Suppressor macrophage (primary cell): ENCODE data around the gene CTNNA3.

Experiments used
- DNase-seq, 4 experiments: peaks; one replicate each; pipeline ENCODE4 v3.0.0-alpha.2; 2020 to 2022

Gene CTNNA3

DNA sequence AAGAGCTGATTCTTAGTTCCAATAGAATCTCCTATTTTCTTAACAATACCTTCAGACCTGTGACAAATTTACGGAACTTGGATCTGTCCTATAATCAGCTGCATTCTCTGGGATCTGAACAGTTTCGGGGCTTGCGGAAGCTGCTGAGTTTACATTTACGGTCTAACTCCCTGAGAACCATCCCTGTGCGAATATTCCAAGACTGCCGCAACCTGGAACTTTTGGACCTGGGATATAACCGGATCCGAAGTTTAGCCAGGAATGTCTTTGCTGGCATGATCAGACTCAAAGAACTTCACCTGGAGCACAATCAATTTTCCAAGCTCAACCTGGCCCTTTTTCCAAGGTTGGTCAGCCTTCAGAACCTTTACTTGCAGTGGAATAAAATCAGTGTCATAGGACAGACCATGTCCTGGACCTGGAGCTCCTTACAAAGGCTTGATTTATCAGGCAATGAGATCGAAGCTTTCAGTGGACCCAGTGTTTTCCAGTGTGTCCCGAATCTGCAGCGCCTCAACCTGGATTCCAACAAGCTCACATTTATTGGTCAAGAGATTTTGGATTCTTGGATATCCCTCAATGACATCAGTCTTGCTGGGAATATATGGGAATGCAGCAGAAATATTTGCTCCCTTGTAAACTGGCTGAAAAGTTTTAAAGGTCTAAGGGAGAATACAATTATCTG is 768.6 kb downstream of the CTNNA3 start:
- no peak for DNase-seq

DNA sequence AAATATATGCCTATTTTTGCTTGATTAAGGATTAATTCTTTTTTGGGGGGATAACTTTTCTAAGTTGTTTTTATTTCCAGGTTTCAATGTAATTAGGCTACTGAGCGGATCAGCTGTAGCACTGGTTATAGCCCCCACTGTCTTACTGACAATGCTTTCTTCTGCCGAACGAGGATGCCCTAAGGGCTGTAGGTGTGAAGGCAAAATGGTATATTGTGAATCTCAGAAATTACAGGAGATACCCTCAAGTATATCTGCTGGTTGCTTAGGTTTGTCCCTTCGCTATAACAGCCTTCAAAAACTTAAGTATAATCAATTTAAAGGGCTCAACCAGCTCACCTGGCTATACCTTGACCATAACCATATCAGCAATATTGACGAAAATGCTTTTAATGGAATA is 769.2 kb downstream of the CTNNA3 start:
- DNase-seq: no peak

DNA sequence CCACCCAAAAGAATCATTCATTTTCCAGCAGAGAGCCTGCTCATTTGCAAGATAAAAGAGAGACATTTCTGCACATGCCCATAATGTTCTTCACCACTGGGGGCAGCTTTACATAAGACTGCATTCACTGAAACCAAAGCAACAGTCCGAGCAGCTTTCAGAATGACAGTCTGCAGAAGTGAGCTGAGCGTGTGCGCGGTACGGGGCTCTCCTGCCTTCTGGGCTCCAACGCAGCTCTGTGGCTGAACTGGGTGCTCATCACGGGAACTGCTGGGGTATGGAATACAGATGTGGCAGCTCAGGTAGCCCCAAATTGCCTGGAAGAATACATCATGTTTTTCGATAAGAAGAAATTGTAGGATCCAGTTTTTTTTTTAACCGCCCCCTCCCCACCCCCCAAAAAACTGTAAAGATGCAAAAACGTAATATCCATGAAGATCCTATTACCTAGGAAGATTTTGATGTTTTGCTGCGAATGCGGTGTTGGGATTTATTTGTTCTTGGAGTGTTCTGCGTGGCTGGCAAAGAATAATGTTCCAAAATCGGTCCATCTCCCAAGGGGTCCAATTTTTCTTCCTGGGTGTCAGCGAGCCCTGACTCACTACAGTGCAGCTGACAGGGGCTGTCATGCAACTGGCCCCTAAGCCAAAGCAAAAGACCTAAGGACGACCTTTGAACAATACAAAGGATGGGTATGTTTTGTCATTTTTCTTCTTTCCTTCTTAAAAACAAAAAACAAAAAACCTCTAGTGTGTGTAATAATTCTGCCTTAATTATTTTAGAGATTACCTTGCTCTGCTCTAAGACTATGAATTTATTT is 769.9 kb downstream of the CTNNA3 start, which contains the start of gene LRRTM3:
Gene LRRTM3, plus strand, starts transcription at position 141 of the 820 bp plus-strand sequence.
- peak; percentile 22 to 54 (median 50) for DNase-seq

DNA sequence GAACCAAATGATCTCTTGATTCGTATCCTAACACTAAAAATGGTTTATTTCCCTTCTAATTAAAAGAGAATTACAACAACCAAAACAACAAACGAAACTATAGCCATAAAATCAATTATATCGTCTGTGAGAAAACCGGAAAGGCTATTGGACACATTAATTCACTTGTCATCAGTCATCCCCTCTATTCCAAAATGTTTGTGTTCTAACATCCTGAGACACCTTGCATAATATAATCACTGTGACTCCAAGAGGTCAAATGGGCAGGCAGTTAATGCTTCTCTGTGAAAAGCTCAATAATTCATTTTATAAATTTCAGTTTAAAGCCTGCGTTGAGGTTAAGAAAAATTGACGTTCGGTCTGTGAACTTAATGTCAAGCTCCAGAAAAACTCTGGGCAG is 770.6 kb downstream of the CTNNA3 start:
- DNase-seq: no peak

DNA sequence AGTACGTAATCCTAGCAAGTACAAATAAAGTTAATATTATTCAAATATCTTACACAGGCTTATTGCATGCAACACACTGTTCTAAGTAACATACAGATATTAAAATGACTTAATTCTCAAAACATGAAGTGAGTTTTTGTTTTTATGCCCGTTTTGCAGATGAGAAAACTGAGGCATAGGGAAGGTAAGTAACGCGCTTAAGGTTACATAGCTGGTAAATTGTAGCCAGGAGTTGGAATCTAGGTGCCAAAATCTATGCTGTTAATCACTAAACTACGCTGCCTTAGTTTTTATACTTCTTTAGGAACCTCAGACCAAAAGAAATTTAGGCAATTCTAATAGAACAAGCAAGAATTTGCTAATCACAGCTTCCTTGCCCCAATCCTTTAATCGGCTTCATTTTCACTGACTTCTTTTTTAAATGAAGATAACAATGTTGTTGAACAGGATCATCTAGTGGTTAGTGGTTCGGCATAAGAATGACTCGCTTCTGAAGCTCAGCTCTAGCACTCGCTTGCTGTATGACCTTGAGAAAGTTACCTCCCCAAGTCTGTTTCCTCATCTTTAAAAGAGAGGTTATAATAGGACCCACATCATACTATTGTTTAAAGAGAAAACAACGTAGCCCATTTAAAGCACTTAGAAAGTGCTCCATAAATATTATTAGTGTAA is 771.2 kb downstream of the CTNNA3 start:
- DNase-seq: no peak

DNA sequence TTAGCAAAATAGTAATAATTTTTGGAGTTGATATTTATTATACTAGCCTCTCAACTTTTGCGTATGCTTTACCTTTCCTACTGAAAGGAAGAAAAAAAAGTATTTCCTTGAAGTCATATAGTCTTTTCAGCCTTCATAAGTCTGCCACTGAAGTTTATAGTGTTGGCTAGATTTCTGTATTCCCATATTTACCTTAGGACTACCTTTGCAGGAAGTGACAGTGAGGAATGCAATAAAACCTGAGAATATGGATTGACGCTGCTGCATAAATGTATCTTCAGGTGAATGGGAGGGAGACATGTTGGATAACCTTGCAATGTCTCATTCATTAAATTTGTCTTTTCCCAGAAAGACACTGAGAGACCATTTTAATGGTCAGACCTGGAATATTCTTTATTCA is 776.7 kb downstream of the CTNNA3 start:
- no peak for DNase-seq

DNA sequence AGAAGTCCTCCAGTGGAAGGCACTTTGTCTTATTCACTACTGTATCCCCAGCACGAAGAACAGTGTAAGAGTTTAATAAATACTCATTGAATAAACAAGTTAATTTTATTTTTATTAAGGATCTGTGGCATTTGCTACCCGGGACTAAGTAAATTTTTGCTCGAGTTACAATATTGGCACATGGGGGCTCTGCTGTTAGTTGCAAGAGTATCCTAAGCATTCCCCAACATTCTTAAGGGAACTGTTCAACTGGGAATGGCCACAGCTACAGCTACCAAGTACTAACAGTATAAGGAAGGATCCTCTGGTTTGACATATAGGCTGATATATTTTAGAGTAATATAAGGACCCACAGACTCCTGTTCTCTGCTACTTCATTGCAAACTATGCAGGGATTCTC is 778.9 kb downstream of the CTNNA3 start:
- DNase-seq: no peak

DNA sequence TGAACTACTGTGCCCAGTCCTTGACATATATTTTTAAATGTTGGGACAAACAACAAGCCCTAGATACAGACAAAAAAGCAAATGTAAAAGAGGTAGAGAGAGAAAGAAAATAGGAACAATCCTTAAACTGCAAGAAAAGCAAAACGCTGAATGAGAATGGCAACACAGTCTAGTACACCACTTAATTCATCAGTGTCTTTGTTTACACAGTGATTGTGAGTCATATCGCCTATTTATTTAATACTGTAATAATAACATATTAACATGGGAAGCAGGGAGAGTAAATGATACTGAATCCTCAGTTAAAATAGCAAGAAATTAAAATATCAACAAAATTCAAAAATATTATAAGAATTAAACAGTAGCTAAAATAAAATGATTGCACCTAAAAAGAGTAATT is 780.0 kb downstream of the CTNNA3 start:
- DNase-seq: no peak

DNA sequence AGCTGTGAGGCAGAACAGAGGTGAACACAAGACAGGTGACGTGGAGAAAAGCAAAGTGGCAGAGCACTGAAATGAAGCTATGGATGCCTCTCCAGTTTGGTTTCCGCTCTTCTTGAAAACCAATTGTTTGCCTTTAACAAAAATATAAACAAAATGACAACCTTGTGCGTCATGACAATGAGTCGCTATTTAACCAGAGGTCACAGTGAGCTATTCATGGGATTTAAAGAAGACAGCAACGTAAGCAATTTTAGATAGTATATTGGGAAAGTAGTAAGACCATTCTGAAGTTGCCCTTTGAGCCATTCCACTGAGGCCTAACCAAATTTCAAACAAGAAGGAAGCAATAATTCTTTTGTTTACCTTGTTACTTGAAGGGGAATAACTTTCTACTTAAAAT is 785.3 kb downstream of the CTNNA3 start:
- no peak for DNase-seq

DNA sequence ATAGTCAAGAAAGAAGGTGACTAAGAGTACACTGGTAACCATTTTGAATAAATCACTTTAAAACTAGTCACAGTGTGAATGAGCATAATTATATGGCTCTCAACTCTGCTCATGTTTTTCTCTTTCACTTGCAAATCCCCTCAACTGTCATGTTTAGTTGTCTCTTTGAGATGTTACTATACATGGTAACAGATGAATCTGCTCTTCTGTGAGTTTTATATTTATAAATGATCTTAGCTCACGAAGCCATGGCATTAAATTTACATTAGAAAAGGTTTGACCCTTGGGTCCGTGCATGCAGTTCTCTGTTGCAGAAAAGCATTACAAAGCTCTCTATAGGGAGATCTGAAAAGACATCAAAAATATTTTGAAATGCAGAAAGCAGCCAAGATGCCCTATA is 803.1 kb downstream of the CTNNA3 start:
- no peak for DNase-seq

DNA sequence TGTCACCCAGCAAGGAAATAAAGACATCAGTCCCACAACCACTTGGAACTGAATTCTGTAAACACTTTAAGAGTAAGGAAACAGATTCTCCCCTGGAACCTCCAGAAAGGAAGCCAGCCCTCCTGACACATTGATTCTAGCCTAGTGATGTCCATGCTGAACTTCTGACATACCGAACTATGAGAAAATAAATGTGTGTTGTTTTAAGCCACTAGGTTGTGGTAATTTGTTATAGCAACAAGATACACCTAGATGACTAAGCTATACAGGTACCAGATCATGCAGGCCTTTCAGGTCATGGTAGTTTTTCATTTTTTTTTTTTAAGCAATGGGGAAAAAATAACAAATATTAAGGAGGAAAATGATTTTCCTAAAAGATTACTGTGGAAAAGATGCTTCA is 807.8 kb downstream of the CTNNA3 start:
- DNase-seq: no peak

DNA sequence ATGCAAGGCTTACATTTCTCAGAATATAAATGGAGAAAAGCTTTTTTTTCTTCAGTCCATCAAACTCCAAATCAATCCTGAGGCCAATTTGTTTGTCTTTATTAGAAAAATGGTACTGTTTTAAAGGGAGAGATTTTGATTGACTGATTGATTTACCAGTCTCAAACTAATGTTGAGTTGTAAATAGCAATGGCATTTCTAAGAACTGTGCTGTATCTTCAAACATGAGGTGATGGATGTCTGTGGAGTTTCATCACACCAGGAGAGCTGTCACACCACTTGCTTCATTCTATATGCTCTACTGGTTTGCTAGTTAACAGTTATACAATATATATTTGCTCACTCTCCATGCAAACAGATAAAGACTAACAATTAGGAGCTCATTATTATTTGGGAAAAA is 809.1 kb downstream of the CTNNA3 start:
- DNase-seq: no peak

DNA sequence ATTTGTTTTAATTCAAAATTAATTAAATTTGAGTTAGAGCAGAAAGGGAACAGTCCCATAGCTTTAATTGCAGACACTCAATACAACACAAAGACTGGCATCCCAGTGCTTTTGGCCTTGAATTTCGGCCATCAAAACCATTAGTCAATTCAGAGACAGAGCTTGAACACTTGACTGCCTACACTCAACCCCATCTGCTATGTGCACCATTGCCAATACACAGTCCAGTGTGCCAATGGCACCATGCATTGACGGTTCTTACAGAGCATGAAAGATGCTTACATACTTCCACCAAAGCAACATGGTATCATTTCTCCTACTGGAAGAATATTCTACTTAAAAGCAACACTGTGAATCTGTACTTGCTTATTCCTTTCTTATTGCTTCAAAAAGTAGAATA is 813.7 kb downstream of the CTNNA3 start:
- DNase-seq: no peak

DNA sequence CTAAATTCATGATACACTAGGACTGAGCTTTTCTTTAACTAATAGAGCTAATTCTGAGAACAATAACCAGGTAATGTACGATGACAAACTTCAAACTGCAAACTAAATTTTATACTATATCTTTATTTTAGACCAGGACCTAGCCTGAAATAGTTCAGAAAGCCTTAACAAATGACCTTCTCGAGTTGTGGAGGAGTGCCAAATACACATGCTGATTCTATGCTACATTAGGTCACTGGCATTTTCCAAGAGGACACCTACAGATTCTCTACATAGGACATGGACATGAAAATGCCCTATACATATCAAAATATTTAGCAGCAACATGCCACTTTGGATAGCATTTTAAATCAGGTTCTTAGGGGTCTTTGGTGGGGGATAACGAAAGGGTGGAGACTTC is 814.2 kb downstream of the CTNNA3 start:
- no peak for DNase-seq

DNA sequence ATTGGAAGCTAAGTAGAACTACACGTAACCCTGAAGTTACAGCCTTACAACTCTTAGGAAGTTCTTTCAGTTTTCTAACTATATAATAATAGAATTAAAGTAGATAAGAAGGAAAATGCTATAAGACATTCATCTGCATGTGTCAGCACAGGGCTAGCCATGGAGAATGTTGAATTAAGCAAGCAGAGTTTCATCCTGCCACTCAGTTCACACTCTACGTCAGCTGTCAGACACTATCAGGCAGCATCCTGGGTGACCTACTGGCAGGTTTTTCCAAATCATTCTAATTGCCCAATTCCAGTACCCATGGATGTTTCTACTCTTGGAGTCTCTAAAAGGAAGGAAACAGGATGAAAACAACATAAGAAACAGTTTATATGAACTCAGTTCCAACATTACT is 815.2 kb downstream of the CTNNA3 start:
- DNase-seq: no peak

DNA sequence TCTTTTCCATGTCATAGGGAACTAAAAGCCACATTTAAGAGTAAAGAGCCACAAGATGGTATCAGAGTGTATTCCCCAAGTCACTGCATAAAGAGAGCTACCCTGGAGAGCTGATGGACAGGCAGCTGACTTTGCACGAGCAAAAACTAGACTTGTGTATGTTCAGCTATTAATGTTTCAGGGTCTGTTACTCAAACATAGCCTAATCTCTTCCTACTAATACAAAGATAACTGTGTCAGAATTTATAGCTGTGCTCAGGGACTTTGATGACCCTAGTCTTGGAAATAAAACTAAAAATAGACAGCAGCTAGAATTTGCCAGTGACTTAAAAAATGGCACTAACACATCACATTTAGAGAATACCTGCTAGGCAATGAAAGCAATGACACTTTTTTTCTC is 815.7 kb downstream of the CTNNA3 start:
- DNase-seq: no peak

DNA sequence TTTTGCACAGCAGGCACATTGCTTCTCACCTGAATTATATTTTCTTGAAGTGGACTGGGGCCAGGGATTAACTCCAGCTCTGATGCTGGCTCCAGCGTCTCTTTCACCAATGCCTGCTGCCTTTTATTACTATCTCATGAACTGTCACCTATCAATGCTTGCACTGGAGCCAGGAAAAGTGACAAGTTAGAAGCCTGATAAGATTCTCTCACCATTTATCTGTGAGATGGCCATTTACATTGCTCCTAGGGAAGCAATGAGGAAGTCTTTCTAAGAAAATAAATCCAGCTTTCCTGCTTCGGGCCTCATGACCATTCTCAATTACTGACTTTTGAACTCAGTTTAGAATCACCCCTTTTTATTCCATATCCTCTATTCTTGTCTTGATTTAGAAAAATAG is 818.6 kb downstream of the CTNNA3 start:
- no peak for DNase-seq

DNA sequence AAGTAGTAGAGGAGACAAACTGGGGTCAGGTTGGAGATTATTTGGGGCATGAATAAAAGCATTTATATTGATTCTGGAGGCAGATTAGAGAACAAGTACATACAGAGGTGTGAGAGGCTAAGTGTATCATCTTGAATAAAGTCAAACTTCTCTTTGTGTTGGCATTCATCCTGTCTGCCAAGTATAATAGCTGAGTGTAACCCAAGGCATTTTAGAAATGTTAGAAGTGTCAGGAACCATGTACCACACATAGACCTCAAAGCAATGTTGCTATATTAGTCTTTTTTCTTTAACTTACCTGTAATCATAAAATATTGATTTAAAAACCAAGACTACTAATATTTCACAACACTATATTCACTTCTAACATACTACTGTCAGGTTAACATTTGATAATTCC is 826.4 kb downstream of the CTNNA3 start:
- DNase-seq: no peak

DNA sequence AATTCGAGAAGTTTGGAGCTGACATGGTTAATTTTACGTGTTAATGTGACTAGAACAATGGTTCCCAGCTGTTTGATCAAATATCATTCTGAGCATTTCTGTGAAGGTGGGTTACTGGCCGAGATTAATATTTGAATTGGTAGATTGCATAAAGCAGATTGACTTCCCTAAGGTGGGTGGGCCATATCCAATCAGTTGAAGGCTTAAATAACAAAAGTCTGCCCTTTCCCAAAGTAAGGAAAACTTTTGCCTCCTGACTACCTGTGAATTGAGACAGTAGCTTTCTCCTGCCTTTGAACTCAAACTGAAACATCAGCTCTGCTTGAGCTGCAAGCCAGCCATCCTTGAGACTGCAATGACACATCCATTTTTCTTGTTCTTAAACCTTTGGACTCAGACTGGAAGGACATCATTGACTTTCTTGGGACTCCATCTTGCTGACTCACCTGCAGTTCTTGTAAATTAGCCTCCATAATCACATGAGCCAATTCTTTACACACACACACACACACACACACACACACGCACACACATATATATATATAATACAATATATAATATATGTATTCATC is 833.2 kb downstream of the CTNNA3 start:
- no peak for DNase-seq

DNA sequence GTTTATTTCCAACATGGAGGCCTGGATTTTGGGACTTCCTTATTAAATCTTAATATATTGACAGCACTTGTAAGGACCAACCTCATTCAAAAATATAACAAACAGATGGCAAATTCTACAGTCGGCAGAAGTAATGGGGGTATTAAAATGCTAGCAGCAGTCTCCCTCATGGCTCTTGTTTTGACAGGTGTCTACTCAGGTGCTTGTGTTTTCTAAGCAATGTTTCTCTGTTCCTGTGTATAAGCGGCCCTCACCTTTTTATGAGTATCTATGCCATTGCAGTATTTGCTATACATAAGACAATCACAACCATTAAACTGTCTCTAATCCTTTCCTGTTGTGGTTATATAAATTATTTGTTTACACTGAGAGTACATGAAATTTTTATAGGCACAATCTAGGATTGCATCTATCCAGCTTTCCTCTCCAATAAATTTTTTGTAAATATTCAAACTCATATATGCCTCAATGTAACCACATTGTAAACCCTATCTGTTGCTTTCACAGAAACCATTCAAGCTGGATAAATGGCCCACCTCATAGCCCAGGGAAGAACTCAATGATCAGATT is 835.5 kb downstream of the CTNNA3 start:
- no peak for DNase-seq

DNA sequence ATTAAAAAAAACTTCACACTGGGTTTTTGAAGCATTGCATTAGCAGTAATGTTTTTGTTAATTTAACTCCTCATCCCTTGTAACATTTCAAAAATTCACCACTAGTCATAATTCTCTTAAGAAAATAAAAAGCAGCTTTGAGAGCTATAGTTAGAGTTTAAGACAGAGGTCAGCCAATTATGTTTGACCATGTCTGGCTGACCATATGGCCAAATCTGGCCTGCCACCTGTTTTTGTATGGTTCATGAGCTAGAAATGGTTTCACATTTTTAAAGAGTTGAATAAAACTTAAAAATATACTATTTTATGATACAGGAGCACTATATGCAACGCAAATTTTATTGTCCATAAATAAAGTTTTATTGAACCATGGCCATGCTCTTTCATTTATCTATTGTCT is 843.2 kb downstream of the CTNNA3 start:
- no peak for DNase-seq

DNA sequence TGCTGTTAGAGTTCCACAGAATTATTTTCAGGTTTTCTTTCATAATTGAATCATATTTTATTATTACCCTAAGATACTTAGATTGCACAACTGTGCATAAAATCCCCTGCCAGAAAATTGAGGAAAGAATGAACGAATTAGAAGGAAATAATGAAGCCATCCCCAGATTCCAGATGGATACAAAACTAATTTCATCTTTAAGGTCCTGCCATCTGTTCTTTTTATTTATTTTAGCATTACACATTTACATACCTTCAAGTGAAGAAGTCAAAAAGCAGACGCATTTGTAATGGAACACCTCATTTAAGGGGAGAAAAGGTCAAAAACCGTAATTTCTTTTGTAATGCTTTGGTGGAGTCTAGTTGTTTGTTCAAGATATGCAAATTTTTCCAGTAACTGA is 847.1 kb downstream of the CTNNA3 start:
- no peak for DNase-seq
